ENCODE data around the gene MYH9. TPM values are rescaled to one million over a fixed set of nuclear protein-coding genes. Genes with fewer than 3 reads are reported as not detected.

Gene MYH9
- total and polyA plus RNA-seq, 2 experiments from 2014 or later = 58.4 to 233 TPM

DNA sequence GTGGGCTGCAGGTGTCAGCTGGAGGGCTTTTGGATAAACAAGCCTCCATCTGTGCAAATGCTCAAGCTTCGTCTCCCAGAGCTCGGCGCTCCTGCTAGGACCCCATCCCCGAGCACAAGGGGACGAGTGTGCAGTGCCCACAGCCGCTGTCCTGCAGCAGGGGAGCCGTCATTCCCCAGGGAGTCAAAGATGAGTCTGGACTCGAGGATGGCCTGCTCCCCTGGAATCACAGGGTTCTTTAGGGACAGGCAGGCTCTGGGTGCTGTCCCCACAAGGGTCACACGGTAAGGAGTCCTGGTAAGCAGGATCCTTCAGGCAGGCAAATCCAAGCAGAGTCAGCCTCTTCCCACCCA is 84.7 kb downstream of the MYH9 start:
- Histone ChIP-seq H3K79me2 (replicated peaks; ENCODE audit: insufficient read depth) (peaks cover 3% of the 10 kb centered on the region; the same call in 1 of the 2 replicates), H3K27me3 (ENCODE audit: insufficient read depth) (no peaks in the 10 kb centered on the region), H3K4me3 (no peak overlapping the region), H4K20me1 (replicated peaks; ENCODE audit: insufficient read depth) (peaks cover 7% of the 10 kb centered on the region), H2AFZ (no peak overlapping the region), H3K4me1 (ENCODE audit: insufficient read depth) (no peaks in the 10 kb centered on the region), H3K27ac (ENCODE audit: low read depth) (no peak overlapping the region), H3F3A (replicated peaks; ENCODE audit: low read depth) (peaks cover 11% of the 10 kb centered on the region; the same call in 1 of the 2 replicates), H3K36me3 (ENCODE audit: insufficient read depth) (peaks cover 53% of the 10 kb centered on the region), H3K9me2 (ENCODE audit: insufficient read depth) (no peaks in the 10 kb centered on the region), H3K4me2 (no peak overlapping the region)
- no peak for DNase-seq (ENCODE audit: low spot score)
- H3K9me3 Mint-ChIP-seq = no peaks in the 10 kb centered on the region
- no peak overlapping the region for H3K27ac Mint-ChIP-seq
- ATAC-seq = no peak
- H3K4me1 Mint-ChIP-seq = no peaks in the 10 kb centered on the region; the same call in 2 of the 3 replicates
- TF ChIP-seq, protein P1, sequence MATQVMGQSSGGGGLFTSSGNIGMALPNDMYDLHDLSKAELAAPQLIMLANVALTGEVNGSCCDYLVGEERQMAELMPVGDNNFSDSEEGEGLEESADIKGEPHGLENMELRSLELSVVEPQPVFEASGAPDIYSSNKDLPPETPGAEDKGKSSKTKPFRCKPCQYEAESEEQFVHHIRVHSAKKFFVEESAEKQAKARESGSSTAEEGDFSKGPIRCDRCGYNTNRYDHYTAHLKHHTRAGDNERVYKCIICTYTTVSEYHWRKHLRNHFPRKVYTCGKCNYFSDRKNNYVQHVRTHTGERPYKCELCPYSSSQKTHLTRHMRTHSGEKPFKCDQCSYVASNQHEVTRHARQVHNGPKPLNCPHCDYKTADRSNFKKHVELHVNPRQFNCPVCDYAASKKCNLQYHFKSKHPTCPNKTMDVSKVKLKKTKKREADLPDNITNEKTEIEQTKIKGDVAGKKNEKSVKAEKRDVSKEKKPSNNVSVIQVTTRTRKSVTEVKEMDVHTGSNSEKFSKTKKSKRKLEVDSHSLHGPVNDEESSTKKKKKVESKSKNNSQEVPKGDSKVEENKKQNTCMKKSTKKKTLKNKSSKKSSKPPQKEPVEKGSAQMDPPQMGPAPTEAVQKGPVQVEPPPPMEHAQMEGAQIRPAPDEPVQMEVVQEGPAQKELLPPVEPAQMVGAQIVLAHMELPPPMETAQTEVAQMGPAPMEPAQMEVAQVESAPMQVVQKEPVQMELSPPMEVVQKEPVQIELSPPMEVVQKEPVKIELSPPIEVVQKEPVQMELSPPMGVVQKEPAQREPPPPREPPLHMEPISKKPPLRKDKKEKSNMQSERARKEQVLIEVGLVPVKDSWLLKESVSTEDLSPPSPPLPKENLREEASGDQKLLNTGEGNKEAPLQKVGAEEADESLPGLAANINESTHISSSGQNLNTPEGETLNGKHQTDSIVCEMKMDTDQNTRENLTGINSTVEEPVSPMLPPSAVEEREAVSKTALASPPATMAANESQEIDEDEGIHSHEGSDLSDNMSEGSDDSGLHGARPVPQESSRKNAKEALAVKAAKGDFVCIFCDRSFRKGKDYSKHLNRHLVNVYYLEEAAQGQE (IDR thresholded peaks at IDR 0.05; ENCODE audit: unreplicated experiment) = no peak
- no peak for TF ChIP-seq NANOG (IDR thresholded peaks at IDR 0.05; ENCODE audit: borderline replicate concordance)
- TF ChIP-seq JUNB (IDR thresholded peaks at IDR 0.05; ENCODE audit: unreplicated experiment) = no peak
- TF ChIP-seq, protein P2, sequence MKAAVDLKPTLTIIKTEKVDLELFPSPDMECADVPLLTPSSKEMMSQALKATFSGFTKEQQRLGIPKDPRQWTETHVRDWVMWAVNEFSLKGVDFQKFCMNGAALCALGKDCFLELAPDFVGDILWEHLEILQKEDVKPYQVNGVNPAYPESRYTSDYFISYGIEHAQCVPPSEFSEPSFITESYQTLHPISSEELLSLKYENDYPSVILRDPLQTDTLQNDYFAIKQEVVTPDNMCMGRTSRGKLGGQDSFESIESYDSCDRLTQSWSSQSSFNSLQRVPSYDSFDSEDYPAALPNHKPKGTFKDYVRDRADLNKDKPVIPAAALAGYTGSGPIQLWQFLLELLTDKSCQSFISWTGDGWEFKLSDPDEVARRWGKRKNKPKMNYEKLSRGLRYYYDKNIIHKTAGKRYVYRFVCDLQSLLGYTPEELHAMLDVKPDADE (IDR thresholded peaks at IDR 0.05) = no peak
- TF ChIP-seq ZNF114 (CRISPR knock-in tag; IDR thresholded peaks at IDR 0.05) = no peak
- TF ChIP-seq, protein P3, sequence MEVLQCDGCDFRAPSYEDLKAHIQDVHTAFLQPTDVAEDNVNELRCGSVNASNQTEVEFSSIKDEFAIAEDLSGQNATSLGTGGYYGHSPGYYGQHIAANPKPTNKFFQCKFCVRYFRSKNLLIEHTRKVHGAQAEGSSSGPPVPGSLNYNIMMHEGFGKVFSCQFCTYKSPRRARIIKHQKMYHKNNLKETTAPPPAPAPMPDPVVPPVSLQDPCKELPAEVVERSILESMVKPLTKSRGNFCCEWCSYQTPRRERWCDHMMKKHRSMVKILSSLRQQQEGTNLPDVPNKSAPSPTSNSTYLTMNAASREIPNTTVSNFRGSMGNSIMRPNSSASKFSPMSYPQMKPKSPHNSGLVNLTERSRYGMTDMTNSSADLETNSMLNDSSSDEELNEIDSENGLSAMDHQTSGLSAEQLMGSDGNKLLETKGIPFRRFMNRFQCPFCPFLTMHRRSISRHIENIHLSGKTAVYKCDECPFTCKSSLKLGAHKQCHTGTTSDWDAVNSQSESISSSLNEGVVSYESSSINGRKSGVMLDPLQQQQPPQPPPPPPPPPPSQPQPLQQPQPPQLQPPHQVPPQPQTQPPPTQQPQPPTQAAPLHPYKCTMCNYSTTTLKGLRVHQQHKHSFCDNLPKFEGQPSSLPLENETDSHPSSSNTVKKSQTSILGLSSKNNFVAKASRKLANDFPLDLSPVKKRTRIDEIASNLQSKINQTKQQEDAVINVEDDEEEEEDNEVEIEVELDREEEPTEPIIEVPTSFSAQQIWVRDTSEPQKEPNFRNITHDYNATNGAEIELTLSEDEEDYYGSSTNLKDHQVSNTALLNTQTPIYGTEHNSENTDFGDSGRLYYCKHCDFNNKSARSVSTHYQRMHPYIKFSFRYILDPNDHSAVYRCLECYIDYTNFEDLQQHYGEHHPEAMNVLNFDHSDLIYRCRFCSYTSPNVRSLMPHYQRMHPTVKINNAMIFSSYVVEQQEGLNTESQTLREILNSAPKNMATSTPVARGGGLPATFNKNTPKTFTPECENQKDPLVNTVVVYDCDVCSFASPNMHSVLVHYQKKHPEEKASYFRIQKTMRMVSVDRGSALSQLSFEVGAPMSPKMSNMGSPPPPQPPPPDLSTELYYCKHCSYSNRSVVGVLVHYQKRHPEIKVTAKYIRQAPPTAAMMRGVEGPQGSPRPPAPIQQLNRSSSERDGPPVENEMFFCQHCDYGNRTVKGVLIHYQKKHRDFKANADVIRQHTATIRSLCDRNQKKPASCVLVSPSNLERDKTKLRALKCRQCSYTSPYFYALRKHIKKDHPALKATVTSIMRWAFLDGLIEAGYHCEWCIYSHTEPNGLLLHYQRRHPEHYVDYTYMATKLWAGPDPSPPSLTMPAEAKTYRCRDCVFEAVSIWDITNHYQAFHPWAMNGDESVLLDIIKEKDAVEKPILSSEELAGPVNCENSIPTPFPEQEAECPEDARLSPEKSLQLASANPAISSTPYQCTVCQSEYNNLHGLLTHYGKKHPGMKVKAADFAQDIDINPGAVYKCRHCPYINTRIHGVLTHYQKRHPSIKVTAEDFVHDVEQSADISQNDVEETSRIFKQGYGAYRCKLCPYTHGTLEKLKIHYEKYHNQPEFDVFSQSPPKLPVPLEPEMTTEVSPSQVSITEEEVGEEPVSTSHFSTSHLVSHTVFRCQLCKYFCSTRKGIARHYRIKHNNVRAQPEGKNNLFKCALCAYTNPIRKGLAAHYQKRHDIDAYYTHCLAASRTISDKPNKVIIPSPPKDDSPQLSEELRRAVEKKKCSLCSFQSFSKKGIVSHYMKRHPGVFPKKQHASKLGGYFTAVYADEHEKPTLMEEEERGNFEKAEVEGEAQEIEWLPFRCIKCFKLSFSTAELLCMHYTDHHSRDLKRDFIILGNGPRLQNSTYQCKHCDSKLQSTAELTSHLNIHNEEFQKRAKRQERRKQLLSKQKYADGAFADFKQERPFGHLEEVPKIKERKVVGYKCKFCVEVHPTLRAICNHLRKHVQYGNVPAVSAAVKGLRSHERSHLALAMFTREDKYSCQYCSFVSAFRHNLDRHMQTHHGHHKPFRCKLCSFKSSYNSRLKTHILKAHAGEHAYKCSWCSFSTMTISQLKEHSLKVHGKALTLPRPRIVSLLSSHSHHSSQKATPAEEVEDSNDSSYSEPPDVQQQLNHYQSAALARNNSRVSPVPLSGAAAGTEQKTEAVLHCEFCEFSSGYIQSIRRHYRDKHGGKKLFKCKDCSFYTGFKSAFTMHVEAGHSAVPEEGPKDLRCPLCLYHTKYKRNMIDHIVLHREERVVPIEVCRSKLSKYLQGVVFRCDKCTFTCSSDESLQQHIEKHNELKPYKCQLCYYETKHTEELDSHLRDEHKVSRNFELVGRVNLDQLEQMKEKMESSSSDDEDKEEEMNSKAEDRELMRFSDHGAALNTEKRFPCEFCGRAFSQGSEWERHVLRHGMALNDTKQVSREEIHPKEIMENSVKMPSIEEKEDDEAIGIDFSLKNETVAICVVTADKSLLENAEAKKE (CRISPR knock-in tag; IDR thresholded peaks at IDR 0.05) = no peak
- no peak for TF ChIP-seq STAT1 (IDR thresholded peaks at IDR 0.05; ENCODE audit: unreplicated experiment)
- no peak for TF ChIP-seq EZH2 (IDR thresholded peaks at IDR 0.05; ENCODE audit: low read depth, unreplicated experiment)
- TF ChIP-seq EZH2phosphoT487 (IDR thresholded peaks at IDR 0.05; ENCODE audit: unreplicated experiment) = no peak
- H3K4me3 Mint-ChIP-seq = no peak overlapping the region
- peaks cover 12% of the 10 kb centered on the region for H3K27me3 Mint-ChIP-seq (ENCODE audit: insufficient read depth, low read depth, poor library complexity)
- peaks cover 93% of the 10 kb centered on the region for H3K36me3 Mint-ChIP-seq (ENCODE audit: low read depth)
